Activated T-cell treated with anti-CD3 and anti-CD28 coated beads for 1 hour (primary cell): ENCODE data around the gene ZNF544.
"Not testable (repeated sequence)": the region's sequence is repeated elsewhere in the genome, so short reads cannot be mapped to it uniquely, and the experiment has no call there.

Experiments used
- DNase-seq: peaks from one replicate; pipeline ENCODE4 v3.0.0-alpha.2; 2020; ENCODE audit warnings: low read depth

The ZNF544 gene

GRCh38 chr19:58305065-58305931, 76.6 kb downstream of the ZNF544 start, which contains the start of gene ERVK3-1:
TSS of gene ERVK3-1 (plus strand) at chr19:58305377. CDS start at chr19:58312169, 6,792 bp downstream.
- peak; percentile 85 for DNase-seq

GRCh38 chr19:58305932-58306323, 77.2 kb downstream of the ZNF544 start:
- no peak for DNase-seq

GRCh38 chr19:58307736-58308135, 79.0 kb downstream of the ZNF544 start:
- DNase-seq: no peak

DNA sequence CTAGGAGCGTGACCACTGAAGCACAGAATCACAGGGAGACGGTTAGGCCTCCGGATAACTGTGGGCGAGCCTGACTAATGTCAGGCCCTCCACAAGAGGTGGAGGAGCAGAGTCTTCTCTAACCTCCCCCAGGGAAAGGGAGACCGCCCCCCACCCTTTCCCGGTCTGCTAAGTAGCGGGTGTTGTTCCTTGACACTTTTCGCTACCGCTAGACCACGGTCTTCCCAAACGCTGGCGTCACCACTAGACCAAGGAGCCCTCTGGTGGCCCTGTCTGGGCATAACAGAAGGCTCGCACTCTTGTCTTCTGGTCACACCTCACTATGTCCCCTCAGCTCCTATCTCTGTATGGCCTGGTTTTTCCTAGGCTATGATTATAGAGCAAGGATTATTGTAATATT, 82.0 kb downstream of the ZNF544 start:
- DNase-seq: not testable (repeated sequence)

GRCh38 chr19:58311345-58311865, 82.7 kb downstream of the ZNF544 start:
- no peak for DNase-seq
